ENCODE measurements around the gene SLC17A3.

SLC17A3 gene

DNA sequence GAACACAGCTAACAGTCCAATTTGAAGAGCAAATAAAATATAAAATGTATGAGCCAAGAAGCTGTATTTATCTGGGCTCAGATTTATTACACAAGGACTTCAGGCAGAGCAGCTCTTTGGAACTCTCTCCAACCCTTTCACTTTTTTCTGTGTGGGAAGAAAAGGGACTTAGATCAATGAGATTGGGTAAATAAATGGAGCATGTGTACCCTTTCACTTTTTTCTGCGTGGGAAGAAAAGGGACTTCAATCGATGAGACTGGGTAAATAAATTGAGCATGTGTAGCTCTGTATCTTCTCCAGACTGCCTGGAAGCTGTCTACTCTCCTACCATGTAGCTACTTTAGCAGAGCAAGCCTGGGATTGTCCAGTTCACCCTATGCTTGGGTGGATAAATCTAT lies 10.7 kb downstream of the SLC17A3 start:
- TF ChIP-seq YY1 (IDR thresholded peaks at IDR 0.05; ENCODE audit: low read depth): no peak
- TF ChIP-seq USF1 (IDR thresholded peaks at IDR 0.05): no peak
- TF ChIP-seq TEAD4 (IDR thresholded peaks at IDR 0.05): no peak
- TF ChIP-seq EGR1 (IDR thresholded peaks at IDR 0.05): no peak
- TF ChIP-seq FOXM1 (IDR thresholded peaks at IDR 0.05; ENCODE audit: borderline replicate concordance, low read depth): no peak
- TF ChIP-seq, protein P1, sequence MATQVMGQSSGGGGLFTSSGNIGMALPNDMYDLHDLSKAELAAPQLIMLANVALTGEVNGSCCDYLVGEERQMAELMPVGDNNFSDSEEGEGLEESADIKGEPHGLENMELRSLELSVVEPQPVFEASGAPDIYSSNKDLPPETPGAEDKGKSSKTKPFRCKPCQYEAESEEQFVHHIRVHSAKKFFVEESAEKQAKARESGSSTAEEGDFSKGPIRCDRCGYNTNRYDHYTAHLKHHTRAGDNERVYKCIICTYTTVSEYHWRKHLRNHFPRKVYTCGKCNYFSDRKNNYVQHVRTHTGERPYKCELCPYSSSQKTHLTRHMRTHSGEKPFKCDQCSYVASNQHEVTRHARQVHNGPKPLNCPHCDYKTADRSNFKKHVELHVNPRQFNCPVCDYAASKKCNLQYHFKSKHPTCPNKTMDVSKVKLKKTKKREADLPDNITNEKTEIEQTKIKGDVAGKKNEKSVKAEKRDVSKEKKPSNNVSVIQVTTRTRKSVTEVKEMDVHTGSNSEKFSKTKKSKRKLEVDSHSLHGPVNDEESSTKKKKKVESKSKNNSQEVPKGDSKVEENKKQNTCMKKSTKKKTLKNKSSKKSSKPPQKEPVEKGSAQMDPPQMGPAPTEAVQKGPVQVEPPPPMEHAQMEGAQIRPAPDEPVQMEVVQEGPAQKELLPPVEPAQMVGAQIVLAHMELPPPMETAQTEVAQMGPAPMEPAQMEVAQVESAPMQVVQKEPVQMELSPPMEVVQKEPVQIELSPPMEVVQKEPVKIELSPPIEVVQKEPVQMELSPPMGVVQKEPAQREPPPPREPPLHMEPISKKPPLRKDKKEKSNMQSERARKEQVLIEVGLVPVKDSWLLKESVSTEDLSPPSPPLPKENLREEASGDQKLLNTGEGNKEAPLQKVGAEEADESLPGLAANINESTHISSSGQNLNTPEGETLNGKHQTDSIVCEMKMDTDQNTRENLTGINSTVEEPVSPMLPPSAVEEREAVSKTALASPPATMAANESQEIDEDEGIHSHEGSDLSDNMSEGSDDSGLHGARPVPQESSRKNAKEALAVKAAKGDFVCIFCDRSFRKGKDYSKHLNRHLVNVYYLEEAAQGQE (IDR thresholded peaks at IDR 0.05; ENCODE audit: low read depth): no peak
- TF ChIP-seq CREB1 (IDR thresholded peaks at IDR 0.05; ENCODE audit: low read depth): no peak
- no peak for TF ChIP-seq MAX (IDR thresholded peaks at IDR 0.05)
- no peak for TF ChIP-seq NFIC (IDR thresholded peaks at IDR 0.05)
- TF ChIP-seq CEBPB (IDR thresholded peaks at IDR 0.05): no peak
- no peak for TF ChIP-seq TCF12 (IDR thresholded peaks at IDR 0.05; ENCODE audit: low read depth)
- TF ChIP-seq TAF1 (IDR thresholded peaks at IDR 0.05; ENCODE audit: low read depth): no peak

DNA sequence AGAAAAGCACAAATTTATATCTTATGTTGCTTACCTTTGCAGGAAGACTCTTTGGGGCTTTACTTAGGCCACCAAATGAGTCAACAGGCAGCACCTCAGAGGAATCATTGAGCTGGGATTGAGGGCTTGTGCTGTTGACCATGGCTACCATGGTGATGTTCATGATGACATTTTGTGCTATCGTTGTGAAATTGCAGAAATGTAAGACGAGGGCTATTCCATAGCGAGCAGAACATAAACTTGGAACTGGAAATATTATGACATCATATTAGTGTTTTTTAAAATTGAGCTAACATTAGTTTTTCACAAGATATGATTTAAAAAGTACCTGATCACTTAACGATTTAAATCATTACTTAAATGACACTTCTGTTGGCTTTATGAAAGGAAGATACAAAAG lies 11.8 kb downstream of the SLC17A3 start:
- TF ChIP-seq RAD21 (IDR thresholded peaks at IDR 0.05; ENCODE audit: low read depth) (no peak), EGR1 (IDR thresholded peaks at IDR 0.05) (no peak), ZBTB7A (IDR thresholded peaks at IDR 0.05; ENCODE audit: low read depth) (no peak), TAF1 (IDR thresholded peaks at IDR 0.05; ENCODE audit: low read depth) (no peak), FOXM1 (IDR thresholded peaks at IDR 0.05; ENCODE audit: borderline replicate concordance, low read depth) (no peak), YY1 (IDR thresholded peaks at IDR 0.05; ENCODE audit: low read depth) (no peak), TEAD4 (IDR thresholded peaks at IDR 0.05) (no peak), EP300 (IDR thresholded peaks at IDR 0.05; ENCODE audit: borderline replicate concordance) (no peak), TCF12 (IDR thresholded peaks at IDR 0.05; ENCODE audit: low read depth) (no peak), MAX (IDR thresholded peaks at IDR 0.05) (no peak), USF1 (IDR thresholded peaks at IDR 0.05) (no peak), NFIC (IDR thresholded peaks at IDR 0.05) (no peak), CREB1 (IDR thresholded peaks at IDR 0.05; ENCODE audit: low read depth) (no peak), CEBPB (IDR thresholded peaks at IDR 0.05) (no peak)
- TF ChIP-seq, protein P1 (IDR thresholded peaks at IDR 0.05; ENCODE audit: low read depth): no peak

DNA sequence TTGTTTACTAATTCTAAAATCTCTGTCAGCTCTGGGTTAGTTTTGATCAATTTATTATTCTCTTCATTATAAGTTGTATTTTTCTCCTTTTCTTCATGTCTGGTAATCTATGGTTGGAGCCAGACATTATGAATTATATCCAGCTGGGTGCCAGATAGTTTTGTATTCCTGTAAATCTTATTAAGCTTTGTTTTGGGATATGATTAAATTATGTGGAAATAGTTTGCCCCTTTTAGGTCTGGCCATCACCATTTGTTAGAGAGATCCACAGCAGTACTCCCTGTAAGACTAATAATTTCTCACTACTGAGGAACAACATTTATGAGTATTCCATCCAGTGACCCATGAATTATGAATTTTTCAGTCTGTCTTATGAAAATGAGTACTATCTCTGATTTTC lies 21.3 kb downstream of the SLC17A3 start:
- TF ChIP-seq TCF12 (IDR thresholded peaks at IDR 0.05; ENCODE audit: low read depth): no peak
- TF ChIP-seq USF1 (IDR thresholded peaks at IDR 0.05): no peak
- TF ChIP-seq CREB1 (IDR thresholded peaks at IDR 0.05; ENCODE audit: low read depth): no peak
- no peak for TF ChIP-seq TAF1 (IDR thresholded peaks at IDR 0.05; ENCODE audit: low read depth)
- no peak for TF ChIP-seq MAX (IDR thresholded peaks at IDR 0.05)
- no peak for TF ChIP-seq EP300 (IDR thresholded peaks at IDR 0.05; ENCODE audit: borderline replicate concordance)

DNA sequence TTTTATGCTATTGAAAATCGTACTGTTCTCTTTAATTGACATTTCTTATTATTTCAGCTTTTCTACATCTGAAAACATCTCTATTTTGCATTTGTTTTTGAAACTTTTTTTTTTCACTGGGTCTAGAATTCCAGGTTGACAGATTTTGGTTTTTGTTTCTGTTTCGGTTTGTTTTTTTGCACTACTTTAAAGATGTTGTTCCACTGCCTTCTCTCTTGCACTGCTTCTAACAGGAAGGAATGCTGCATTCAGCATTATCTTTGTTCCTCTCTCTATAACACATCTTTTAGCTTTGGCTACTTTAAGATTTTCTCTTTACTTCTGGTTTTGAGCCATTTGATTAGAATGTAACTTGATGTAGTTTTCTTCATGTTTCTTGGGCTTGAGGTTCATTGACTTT lies 22.1 kb downstream of the SLC17A3 start:
- TF ChIP-seq CEBPB (IDR thresholded peaks at IDR 0.05) (no peak), NFIC (IDR thresholded peaks at IDR 0.05) (no peak), FOXM1 (IDR thresholded peaks at IDR 0.05; ENCODE audit: borderline replicate concordance, low read depth) (no peak), MAX (IDR thresholded peaks at IDR 0.05) (no peak), ZBTB7A (IDR thresholded peaks at IDR 0.05; ENCODE audit: low read depth) (no peak), CREB1 (IDR thresholded peaks at IDR 0.05; ENCODE audit: low read depth) (no peak), RAD21 (IDR thresholded peaks at IDR 0.05; ENCODE audit: low read depth) (no peak), EP300 (IDR thresholded peaks at IDR 0.05; ENCODE audit: borderline replicate concordance) (no peak), USF1 (IDR thresholded peaks at IDR 0.05) (no peak), EGR1 (IDR thresholded peaks at IDR 0.05) (no peak), TCF12 (IDR thresholded peaks at IDR 0.05; ENCODE audit: low read depth) (no peak), TEAD4 (IDR thresholded peaks at IDR 0.05) (no peak), YY1 (IDR thresholded peaks at IDR 0.05; ENCODE audit: low read depth) (no peak)
- TF ChIP-seq, protein P1 (IDR thresholded peaks at IDR 0.05; ENCODE audit: low read depth): no peak
